ENCODE measurements around the gene DNASE2.
A peak's percentile ranks its signal among the peaks of the same experiment; 100 is the strongest.
"Not testable (repeated sequence)": the region's sequence is repeated elsewhere in the genome, so short reads cannot be mapped to it uniquely, and the experiment has no call there.

DNASE2 gene

DNA sequence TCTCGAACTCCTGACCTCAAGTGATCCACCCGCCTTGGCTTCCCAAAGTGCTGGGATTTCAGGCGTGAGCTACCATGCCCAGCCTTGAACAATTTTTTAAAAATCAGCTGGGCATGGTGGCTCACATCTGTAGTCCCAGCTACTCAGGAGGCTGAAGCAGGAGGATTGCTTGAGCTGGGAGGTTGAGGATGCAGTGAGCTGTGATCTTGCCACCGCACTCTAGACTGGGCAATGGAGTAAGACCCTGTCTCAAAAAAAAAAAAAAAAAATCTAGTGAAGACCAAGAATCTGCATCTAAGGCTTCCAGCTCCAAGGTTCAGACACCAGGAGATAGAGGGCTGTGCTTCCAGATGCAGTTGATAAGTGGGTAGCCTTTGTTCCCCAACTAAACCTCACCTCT, 17.1 kb downstream of the DNASE2 start:
- DNase-seq (ENCODE audit: low spot score) = no peak

DNA sequence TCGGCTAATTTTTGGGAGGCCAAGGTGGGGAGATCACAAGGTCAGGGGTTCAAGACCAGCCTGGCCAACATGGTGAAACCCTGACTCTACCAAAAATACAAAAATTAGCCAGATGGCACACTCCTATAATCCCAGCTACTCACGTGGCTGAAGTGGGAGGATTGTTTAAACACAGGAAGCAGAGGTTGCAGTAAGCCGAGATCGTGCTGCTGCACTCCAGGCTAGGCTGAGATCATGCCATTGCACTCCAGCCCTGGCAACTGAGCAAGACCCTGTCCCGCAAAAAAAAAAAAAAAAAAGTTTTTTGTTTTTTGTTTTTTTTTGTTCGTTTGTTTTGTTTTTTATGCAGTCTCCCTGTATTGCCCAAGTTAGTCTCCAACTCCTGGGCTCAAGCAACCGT, 21.7 kb downstream of the DNASE2 start:
- DNase-seq (ENCODE audit: low spot score) = no peak

DNA sequence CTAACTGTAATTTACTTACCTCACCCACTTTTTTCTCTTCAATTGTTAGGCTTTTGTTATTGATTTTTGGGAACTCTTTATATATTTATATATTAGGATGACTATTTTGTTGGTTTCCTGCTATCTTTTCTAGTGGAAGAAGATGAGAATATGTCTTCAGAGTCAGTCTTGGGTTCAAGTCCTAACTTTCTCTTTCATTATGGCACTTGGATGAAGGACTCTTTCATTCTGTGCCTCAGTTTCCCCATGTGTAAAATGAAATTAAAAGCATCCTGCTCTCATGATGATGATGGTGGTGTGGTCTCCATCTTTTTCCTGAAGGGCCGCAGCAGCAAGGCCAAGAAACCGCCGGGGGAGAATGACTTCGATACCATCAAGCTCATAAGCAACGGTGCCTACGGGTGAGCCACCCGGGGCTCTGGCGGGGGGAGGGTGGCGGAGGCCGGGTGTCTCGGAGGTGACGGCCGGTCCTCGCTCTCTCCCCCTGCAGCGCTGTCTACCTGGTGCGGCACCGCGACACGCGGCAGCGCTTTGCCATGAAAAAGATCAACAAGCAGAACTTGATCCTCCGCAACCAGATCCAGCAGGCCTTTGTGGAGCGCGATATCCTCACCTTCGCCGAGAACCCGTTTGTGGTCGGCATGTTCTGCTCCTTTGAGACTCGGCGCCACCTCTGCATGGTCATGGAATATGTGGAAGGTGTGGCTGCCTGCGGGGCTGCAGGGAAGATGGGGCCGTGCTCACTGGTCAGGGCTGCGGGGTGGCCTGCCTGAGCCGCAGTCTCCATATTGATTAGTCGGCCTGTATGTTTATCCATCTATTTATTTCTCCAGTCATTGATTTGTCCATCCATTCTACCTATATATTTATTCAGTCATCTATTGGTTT, 23.0 kb downstream of the DNASE2 start:
- no peak for DNase-seq (ENCODE audit: low spot score)

DNA sequence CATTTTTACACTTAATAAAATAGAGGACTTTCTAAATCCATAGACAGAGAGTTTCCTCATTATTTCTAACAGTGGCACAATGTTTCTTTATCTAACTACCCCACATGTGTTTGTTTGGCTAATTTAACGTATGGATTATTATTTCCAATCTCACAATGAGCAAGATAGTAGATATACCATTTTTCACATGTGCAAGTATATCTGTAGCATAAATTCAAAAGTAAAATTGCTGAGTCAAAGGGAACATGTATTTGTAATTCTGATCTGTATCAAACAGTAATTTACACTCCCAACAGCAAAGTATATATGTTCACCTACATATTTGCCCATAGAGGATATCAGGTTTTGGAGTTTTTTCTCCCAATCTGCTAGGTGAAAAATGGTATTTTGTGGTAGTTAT, 24.6 kb downstream of the DNASE2 start:
- no peak for DNase-seq (ENCODE audit: low spot score)

DNA sequence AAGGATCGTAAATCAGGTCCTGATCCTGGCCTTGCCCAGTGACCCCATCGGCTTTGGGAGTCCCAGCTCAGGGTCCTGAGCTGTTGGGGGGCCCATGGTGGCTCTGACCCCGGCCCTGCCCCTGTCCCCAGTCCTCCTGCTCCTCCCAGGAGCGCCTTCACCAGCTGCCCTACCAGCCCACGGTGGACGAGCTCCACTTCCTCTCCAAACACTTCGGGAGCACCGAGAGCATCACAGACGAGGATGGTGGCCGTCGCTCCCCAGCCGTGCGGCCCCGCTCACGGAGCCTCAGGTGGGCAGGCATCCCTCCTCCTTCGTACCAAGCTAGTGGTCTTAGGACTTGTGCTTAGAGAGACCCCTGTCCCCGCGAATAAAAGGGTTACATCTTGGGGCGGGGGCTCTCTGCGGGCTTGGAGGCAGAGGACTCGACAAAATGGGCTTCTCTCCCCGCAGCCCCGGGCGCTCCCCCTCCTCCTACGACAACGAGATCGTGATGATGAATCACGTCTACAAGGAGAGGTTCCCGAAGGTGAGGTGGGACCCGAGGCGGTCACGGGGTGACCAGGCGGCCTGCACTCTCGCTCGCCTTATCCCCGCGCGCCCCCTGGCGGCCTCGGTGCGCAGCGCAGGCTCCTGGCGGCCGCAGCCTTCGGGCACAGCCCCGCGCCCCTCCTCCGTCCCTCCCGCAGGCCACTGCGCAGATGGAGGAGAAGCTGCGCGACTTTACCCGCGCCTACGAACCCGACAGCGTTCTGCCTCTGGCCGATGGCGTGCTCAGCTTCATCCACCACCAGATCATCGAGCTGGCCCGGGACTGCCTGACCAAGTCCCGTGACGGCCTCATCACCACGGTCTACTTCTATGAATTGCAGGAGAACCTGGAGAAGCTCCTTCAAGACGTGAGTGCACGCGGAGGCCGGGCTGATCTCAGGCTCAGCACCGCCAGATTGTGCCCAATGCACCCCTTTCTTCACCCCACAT, 33.8 kb downstream of the DNASE2 start:
- peak; percentile 90 for DNase-seq (ENCODE audit: low spot score)

DNA sequence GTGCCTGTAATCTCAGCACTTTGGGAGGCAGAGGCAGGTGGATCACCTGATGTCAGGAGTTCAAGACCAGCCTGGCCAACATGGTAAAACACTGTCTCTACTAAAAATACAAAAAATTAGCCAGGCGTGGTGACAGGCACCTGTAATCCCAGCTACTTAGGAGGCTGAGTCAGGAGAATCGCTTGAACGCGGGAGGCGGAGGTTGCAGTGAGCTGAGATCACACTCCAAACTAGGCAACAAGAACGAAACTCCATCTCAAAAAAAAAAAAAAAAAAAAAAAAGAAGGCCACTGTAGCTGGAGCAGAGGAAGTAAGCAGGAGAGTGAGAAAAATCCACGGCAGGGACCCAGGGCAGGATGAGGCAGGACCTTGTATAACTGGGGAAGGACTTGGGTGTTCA, 34.6 kb downstream of the DNASE2 start:
- not testable (repeated sequence) for DNase-seq (ENCODE audit: low spot score)

DNA sequence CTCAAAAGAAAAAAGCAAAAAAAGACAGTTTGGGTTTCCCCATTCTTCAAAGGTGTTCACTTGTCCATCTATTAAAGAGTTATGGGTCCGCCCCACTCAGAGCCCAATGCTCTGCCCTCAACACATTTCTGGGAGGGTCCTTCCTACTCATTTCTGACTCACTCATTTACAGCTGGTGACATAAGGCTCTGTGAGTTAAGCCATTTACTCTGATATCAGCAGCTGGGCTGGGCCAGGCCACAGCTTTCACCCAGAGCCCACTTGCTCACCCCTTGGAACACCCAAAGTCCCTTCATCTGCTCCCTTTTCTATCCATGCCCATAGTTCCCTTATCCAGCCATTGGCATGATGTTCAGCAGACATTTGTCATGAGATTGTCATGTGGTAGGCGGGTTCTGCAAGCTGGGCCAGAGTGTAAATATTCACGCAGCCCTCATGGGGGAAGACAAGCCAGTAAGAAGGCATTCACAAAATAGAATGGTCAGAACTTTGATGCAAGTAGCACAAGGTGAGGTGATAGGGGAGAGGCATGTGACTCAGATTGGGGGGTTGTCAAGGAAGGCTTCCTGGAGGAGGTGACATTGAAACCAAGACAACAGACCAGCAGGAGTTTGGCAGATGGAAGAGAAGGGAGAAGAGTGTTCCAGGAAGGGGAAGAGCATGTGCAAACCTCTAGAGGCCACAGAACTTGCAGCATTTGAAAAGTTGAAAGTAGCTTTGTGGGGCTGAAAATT, 37.1 kb downstream of the DNASE2 start:
- no peak for DNase-seq (ENCODE audit: low spot score)

DNA sequence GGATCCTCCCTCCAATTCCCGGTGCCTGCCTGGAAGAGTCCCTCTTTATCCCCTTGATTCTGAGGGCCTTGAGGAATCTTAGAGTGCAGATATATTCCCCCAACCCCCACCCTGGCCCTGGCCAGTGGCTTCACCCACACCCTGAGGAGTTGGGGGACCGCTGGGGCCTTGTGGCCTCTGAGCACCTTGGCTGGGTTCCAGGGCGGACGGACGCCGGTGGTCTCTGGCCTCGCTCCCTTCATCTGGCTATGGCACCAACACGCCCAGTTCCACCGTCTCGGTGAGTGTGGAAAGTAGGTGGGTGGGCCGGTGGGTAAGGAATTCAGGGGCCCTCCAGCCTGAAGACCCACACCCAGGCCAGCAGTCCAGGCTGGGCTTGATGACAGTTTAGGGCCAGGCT, 37.9 kb downstream of the DNASE2 start:
- no peak for DNase-seq (ENCODE audit: low spot score)

DNA sequence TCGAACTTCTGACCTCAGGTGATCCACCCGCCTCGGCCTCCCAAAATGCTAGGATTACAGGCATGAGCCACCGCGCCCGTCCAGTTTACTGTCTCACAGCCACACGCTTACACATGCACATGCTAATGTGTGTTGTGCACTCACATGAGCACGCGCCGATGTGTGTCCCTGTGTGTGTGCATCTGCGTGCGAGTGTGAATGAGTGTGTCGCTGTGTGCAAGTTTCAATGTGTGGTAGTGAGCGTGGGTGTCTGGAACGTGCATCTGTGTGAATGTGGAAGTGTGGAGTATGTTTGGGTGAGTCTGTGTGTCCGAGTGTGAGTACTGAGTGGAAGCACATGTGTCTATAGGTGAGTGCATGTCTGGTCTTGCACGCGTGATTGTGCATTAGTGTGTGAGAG, 38.7 kb downstream of the DNASE2 start:
- no peak for DNase-seq (ENCODE audit: low spot score)

DNA sequence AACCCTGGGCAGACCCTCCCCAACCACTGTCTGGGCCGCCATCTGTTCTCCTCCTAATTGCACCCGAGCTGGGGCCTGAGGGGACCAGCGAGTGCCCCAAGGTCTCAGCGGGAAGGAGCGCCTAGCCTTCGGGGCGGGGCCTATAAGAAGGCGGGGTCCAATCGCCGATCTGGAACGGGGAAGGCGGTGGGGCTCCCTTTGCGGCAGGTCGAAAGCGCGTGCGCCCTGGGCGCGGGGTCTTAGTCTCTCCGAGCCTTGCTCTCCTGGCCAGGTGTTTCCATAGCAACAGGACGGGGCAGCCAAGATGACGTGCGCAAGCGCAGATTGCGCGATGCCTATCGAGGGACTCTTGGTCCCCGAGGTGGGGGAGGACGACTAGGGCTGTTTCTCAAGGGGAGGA, 40.2 kb downstream of the DNASE2 start:
- no peak for DNase-seq (ENCODE audit: low spot score)

DNA sequence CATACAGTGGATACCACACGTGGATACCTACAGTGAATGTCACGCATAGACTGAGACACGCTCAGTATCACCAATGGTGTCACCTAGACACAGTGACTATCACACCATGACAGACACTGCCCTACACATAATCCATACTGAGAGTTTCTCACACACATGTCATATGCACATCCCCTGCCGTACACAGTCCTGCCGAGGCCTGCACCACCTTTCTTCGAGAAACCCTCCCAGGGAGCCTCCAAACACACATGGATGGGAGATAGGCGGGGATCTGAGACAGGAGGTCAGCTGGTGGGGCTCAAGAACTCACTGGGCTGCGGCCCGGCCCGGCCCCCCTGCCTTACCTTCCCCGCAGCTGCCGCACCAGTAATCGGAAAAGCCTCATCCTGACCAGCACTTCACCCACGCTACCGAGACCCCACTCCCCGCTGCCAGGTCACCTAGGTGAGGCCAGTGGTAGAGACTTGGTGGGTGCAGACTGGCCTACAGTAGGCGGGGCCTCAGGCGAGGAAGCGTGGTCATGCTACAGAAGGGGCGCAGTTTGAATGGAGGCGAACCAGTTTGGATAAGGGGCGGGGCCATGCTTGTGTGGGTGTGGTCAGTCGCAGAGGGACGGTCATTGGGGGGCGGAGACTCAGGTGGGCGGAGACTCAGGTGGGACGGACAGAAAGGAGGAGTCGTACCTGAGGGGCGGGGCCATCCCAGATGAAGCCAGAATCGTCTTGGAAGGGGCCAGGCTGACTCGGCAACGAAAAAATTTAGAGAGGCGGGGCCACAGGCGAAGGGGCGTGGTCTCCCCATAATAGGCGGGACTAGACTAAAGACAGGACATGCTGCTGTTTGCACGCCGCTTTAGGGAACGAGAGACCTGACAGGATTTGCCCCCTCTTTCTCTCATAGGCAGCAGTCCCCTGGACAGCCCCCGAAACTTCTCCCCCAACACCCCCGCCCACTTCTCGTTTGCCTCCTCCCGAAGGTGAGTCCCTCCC, 40.9 kb downstream of the DNASE2 start:
- no peak for DNase-seq (ENCODE audit: low spot score)

DNA sequence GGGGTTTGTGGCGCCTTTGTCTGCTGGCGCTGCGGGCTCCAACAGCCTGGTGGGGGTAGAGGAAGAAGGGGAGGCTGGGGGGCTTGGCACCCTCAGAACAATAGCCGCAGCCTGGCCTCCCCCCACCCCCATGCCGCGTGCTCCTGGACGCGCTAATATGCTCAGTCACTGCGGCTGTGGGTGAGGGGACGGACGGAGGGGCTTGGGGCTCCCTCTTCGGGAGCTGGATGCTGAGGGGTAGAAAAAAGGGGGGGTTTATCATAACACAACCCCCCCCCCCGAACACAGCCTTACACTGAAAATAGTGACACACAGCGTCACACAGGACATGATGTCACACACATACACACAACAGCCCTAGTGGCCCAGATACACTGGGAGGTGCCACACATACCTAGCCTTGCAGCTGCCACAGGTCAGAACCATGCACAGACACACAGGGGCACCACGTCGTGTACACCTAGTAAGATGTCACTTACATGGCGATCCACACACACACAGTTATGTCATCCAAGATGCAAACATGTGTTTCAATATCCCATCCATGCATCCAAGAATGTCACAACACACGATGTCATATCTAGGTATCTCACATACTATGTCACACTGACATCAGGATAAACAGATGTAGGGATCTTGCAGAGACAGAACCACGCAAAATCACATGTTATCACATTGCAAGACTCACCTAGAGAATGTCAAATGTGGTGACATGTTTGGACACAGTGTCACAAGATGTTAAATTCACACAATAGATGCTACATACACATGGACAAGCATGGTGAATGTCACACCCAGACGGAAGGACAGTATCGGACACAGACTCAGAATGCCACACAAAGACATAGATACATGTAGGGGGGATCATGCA, 42.1 kb downstream of the DNASE2 start:
- DNase-seq (ENCODE audit: low spot score) = no peak

DNA sequence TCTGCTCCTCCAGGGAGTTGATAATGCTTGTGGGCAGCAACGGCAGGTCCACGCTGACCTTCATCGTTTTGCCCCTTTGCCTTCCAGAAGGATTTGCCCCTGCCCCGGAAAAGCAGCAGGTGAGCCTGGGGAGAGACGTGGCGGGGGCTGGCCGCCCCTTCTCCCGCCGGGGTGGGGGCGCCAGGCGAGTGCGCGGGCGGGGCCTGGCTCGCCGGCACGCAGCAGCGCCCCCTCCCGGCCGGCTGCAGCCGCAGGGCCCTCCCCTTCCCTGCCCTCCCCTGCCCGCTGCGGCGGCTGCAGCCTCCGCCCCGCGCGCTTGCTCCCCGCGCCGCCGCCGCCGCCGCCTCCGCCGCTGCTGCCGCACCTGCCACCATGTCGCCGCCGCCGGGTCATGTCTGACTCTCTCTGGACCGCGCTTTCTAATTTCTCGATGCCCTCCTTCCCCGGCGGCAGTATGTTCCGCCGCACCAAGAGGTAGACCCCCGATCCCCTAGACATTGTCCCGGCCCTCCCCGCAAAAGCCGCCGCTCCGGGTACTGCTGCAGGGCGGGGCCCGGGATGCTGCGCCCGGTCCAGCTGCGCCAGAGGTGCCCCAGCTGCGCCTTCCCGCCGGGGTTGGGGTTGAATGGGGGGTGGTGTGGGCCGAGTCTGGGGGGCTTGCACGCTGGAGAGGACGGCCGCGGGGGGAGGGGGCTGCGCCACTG, 42.9 kb downstream of the DNASE2 start, which contains the start of gene MAST1:
Gene MAST1 (plus strand): TSS at position 334 of the 704 bp plus-strand sequence. CDS start 58 bp downstream, at position 392.
- no peak for DNase-seq (ENCODE audit: low spot score)

DNA sequence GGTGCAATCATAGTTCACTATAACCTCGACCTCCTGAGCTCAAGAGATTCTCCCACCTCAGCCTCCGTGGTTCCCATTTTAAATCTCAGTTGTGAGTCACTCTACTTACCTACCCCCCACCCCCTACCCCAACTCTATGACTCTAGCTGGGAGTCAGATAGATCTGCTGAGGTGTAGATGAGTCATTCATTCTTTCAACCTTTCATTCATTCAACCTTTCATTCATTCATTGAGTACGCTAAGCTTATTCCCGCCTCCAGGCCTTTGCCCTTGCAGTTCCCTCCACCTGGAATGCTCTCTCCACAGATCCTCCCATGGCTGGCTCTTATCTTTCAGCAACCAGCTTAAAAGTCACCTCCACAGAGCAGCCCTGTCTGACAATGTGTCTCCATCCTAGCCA, 44.0 kb downstream of the DNASE2 start:
- no peak for DNase-seq (ENCODE audit: low spot score)

DNA sequence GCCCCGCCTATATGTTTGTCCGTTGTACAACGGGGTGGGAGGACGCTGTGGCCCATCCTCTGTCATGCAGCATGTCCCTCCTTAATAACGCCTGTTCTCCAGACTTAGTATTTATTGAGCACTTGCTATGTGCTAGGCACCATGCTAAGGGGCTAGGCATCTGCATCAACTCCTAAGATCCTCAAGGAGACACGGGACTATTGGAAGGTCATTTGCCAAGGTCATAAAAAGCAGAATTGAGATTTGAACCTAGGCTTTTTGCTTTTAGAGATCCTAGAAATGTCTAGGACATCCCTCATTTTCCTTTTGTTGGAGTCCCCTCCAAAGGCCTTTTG, 44.8 kb downstream of the DNASE2 start:
- DNase-seq (ENCODE audit: low spot score) = no peak

DNA sequence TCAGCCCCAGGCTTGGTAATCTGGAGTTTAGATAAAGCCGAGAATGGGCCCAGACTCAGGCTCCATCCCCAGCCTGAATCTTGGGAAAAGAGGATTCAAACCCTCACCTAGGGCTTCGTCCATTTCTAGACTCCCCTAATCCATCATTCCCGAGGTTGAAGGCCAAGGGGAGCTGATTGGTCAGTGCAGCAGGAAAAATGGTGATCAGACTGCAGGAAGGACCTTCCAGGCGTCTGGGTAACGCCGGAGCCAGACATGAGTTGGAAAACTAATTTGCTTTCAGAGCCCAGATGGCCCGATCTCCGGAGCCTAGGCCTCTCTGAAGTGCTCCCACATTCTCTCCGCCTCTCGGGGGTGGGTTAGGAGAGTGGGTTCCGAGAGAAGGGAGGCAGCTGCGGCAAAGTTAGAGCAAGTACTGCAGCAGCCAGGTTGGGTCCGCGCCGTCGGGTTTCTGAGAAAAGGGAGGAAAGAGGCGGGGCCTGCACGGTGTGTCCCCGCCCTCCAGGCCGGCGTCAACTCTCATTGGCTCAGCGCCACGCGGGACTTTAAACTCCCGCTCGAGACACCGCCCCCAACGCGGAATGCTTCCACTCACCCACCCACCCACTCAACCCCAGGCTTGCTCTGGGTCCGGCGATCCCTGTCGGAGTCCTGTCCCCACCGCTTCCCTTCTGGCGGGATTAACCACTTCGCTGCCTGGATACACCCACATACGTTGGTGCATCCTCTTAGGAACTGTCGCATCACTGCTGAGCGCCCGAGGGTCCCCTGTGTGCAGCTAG, 46.1 kb downstream of the DNASE2 start:
- DNase-seq (ENCODE audit: low spot score) = no peak

DNA sequence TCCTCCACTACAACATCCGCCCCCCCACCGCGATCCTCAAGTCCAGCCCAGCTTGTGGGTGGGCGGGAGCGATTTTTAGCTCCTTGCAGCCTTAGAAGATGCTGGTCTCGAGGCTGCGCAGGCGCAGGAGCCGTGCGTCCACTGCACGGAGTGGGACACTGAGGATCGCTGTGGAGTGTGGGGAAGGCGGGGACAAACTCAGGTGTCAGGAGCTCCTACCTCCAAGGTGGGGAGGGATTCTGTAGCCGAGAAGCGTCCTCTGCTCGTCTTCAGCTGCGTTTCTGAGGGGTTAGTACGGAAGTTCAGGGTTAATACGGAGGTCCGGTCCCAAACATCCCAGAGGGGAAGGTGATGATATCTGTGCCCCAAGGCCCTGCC, 46.7 kb downstream of the DNASE2 start, which contains the start of gene RTBDN:
Gene RTBDN (minus strand): TSS at position 14 of the 378 bp plus-strand sequence. CDS start 4,600 bp downstream, outside the sequence.
- DNase-seq (ENCODE audit: low spot score) = no peak
